Natural killer cell (primary cell): Measurements from ENCODE around the gene RBMS3. TPM values are rescaled to one million over a fixed set of nuclear protein-coding genes. Genes with fewer than 3 reads are reported as not detected.

Source experiments
- ATAC-seq, 3 donors: fragments of 150-1000 bp in 2 of 3; fragments of 200-7000 bp in 1 of 3; cut with Tn5 transposase; 1 replicate in 1 of 3; 2 replicates in 2 of 3; pipeline ENCODE4 v1.10.0; 2021; ENCODE audit warnings: mild to moderate bottlenecking in 2 of 3, moderate library complexity in 2 of 3
- DNase-seq, 2 donors: peaks; one replicate each; pipeline versions ENCODE4 v3.0.0 to v3.0.0-alpha.2; 2013 to 2021; ENCODE audit warnings: mixed read lengths in 1 of 2
- H3K27ac ChIP-seq: one replicate; pipeline ENCODE4 v1.5.1; 2013; ENCODE audit warnings: mild to moderate bottlenecking, low read length
- H3K27me3 ChIP-seq: one replicate; pipeline ENCODE4 v1.6.1; 2013; ENCODE audit warnings: low read length; ENCODE audit not compliant: control insufficient read depth, insufficient read depth
- H3K36me3 ChIP-seq: one replicate; pipeline ENCODE4 v1.6.1; 2013; ENCODE audit warnings: low read length; ENCODE audit not compliant: control insufficient read depth, insufficient read depth
- H3K4me1 ChIP-seq: one replicate; pipeline ENCODE4 v1.6.1; 2013; ENCODE audit warnings: low read length; ENCODE audit not compliant: control insufficient read depth, insufficient read depth
- H3K4me3 ChIP-seq: one replicate; pipeline ENCODE4 v1.5.1; 2013; ENCODE audit warnings: low read length
- H3K9me3 ChIP-seq: one replicate; pipeline ENCODE4 v1.6.1; 2013; ENCODE audit warnings: low read length; ENCODE audit not compliant: control insufficient read depth, insufficient read depth
- H3K27ac Mint-ChIP-seq, 2 donors: one replicate each; pipeline ENCODE4 v1.8.0; 2022; ENCODE audit warnings: mild to moderate bottlenecking in 2 of 2, mixed read lengths in 2 of 2, moderate library complexity in 1 of 2
- H3K27me3 Mint-ChIP-seq, 2 donors: one replicate each; pipeline ENCODE4 v1.8.0; 2022; ENCODE audit warnings: low read depth in 2 of 2, mixed read lengths in 2 of 2
- H3K36me3 Mint-ChIP-seq: one replicate; pipeline ENCODE4 v1.8.0; 2022; ENCODE audit warnings: mixed read lengths
- H3K4me1 Mint-ChIP-seq, 2 donors: one replicate each; pipeline ENCODE4 v1.8.0; 2022; ENCODE audit warnings: mixed read lengths in 2 of 2
- H3K4me3 Mint-ChIP-seq: one replicate; pipeline ENCODE4 v1.8.0; 2022; ENCODE audit warnings: mild to moderate bottlenecking, moderate library complexity, mixed read lengths
- H3K9me3 Mint-ChIP-seq, 2 donors: one replicate each; pipeline ENCODE4 v1.8.0; 2022; ENCODE audit warnings: mixed read lengths in 2 of 2
- CTCF ChIP-seq: fragments of 200-600 bp; IDR thresholded peaks from one replicate; pipeline ENCODE4 v1.8.0; 2022; ENCODE audit warnings: antibody characterized with exemption
- WGBS: methylation state at CpG from one replicate; pipeline ENCODE4 v1.1.7; 2013; ENCODE audit warnings: missing lambda C conversion rate; ENCODE audit not compliant: insufficient coverage; 5-methylcytosine and 5-hydroxymethylcytosine counted together
- intact Hi-C: fragments of 100-400 bp; cut with micrococcal nuclease; formaldehyde crosslinking; loops from one replicate; pipeline ENCODE4 v1.14.2; 2022
- total RNA-seq, 4 donors: library from RNA; stranded (reverse); fragments of 120-200 nt in 1 of 4; gene quantifications; one replicate each; pipeline versions ENCODE4 v1.2.3 to v1.2.4, GENCODE V29; 2013 to 2022

RBMS3 gene
- total RNA-seq, 3 donors from 2014 or later (not counting 1 experiment from before 2014, with no cell fraction given), result 0.16 TPM; not detected in 2

DNA sequence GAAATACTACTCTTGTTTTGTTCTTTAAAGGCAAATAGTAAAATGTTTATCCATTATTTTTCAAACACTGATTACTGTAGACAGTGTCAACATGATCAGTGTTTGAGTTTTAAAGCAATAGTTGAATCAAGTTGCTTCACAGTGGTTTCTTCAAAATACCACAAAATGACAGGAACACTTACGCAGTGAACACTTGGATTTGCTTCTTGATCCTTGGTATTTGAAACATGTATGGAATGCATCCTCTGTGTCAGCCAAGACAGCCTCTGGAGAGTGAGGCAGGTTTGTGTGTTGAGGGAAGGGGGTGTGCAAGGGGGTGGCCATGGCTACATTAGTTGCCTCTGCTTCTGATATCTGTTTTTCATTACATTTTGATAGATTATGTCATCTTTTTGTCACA is 413.0 kb downstream of the RBMS3 start:
- 100% methylated on average over 1 of the region's 1 CpG for WGBS

DNA sequence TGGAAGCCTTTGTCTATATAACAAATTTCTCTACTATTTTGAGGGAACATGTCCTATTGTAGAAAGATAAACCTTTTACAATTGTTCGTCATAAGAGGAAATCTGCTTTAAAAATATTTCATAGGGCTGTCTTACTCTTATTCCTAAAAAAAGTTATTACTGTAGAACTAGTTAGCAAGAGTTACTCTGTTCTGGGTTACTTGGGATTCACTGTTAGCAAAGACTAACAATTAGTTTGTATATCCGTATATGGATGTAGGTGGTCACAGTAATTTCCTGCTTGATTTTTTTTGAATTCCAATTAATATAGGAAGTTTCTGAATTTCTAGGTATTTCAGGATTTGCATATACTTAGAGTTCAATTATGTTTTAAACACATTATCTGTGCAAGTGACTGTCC is 413.5 kb downstream of the RBMS3 start:
- H3K36me3 Mint-ChIP-seq, result no peaks in the 10 kb centered on the region
- H3K9me3 Mint-ChIP-seq, result peaks cover 3% of the 10 kb centered on the region in 2 donors
- no peak for TF ChIP-seq CTCF
- H3K27me3 Mint-ChIP-seq, result no peaks in the 10 kb centered on the region
- H3K4me3 ChIP-seq, result no peak overlapping the region
- ATAC-seq, result no peak
- no peak for DNase-seq
- H3K4me1 ChIP-seq, result no peaks in the 10 kb centered on the region
- intact Hi-C loops, result no loop called here
- H3K4me3 Mint-ChIP-seq, result no peak overlapping the region
- no peaks in the 10 kb centered on the region for H3K36me3 ChIP-seq
- no peaks in the 10 kb centered on the region for H3K4me1 Mint-ChIP-seq
- WGBS, result 86% methylated on average over 1 of the region's 2 CpGs
- no peaks in the 10 kb centered on the region for H3K27me3 ChIP-seq
- H3K9me3 ChIP-seq, result no peaks in the 10 kb centered on the region
- H3K27ac Mint-ChIP-seq, result no peak overlapping the region
- no peak overlapping the region for H3K27ac ChIP-seq

More for the DNA sequence above, 413.0 kb downstream of the RBMS3 start:
- Histone ChIP-seq H3K4me3 (no peak overlapping the region), H3K4me1 (no peaks in the 10 kb centered on the region), H3K36me3 (no peaks in the 10 kb centered on the region), H3K9me3 (no peaks in the 10 kb centered on the region), H3K27me3 (no peaks in the 10 kb centered on the region), H3K27ac (no peak overlapping the region)
- no peaks in the 10 kb centered on the region for H3K4me1 Mint-ChIP-seq
- no peak for TF ChIP-seq CTCF
- H3K4me3 Mint-ChIP-seq, result no peak overlapping the region
- no peak overlapping the region for H3K27ac Mint-ChIP-seq
- H3K36me3 Mint-ChIP-seq, result no peaks in the 10 kb centered on the region
- intact Hi-C loops, result no loop called here
- peaks cover 3% of the 10 kb centered on the region in 2 donors for H3K9me3 Mint-ChIP-seq
- H3K27me3 Mint-ChIP-seq, result no peaks in the 10 kb centered on the region
- no peak for DNase-seq
- ATAC-seq, result no peak

- H3K4me3 Mint-ChIP-seq, result no peak overlapping the region
- H3K9me3 Mint-ChIP-seq, result peaks cover 3% of the 10 kb centered on the region in 2 donors
- Histone ChIP-seq H3K4me3 (no peak overlapping the region), H3K27me3 (no peaks in the 10 kb centered on the region), H3K9me3 (no peaks in the 10 kb centered on the region), H3K4me1 (no peaks in the 10 kb centered on the region), H3K36me3 (no peaks in the 10 kb centered on the region), H3K27ac (no peak overlapping the region)
- TF ChIP-seq CTCF, result no peak
- H3K36me3 Mint-ChIP-seq, result no peaks in the 10 kb centered on the region
- H3K4me1 Mint-ChIP-seq, result no peaks in the 10 kb centered on the region
- H3K27ac Mint-ChIP-seq, result no peak overlapping the region
- DNase-seq (no peak), ATAC-seq (no peak)
- intact Hi-C loops, result no loop called here
- WGBS, result no CpG with 5 or more reads among the region's 1 CpG
- H3K27me3 Mint-ChIP-seq, result no peaks in the 10 kb centered on the region
Observed at GRCh38 chr3:29694783-29695182, 413.9 kb downstream of the RBMS3 start.

- no peak for TF ChIP-seq CTCF
- Mint-ChIP-seq H3K9me3 (peaks cover 5 to 6% of the 10 kb centered on the region in 2 donors), H3K36me3 (peaks cover 2% of the 10 kb centered on the region), H3K27ac (no peak overlapping the region), H3K4me3 (no peak overlapping the region), H3K4me1 (no peaks in the 10 kb centered on the region), H3K27me3 (no peaks in the 10 kb centered on the region)
- Histone ChIP-seq H3K4me3 (no peak overlapping the region), H3K36me3 (no peaks in the 10 kb centered on the region), H3K27ac (no peak overlapping the region), H3K27me3 (no peaks in the 10 kb centered on the region), H3K4me1 (no peaks in the 10 kb centered on the region), H3K9me3 (no peaks in the 10 kb centered on the region)
- WGBS, result 80% methylated on average over 1 of the region's 1 CpG
- ATAC-seq (no peak), DNase-seq (no peak)
- intact Hi-C loops, result no loop called here
Observed at GRCh38 chr3:29695201-29695600, 414.3 kb downstream of the RBMS3 start.
